ENCODE measurements around the gene WDR35.

Gene WDR35

DNA sequence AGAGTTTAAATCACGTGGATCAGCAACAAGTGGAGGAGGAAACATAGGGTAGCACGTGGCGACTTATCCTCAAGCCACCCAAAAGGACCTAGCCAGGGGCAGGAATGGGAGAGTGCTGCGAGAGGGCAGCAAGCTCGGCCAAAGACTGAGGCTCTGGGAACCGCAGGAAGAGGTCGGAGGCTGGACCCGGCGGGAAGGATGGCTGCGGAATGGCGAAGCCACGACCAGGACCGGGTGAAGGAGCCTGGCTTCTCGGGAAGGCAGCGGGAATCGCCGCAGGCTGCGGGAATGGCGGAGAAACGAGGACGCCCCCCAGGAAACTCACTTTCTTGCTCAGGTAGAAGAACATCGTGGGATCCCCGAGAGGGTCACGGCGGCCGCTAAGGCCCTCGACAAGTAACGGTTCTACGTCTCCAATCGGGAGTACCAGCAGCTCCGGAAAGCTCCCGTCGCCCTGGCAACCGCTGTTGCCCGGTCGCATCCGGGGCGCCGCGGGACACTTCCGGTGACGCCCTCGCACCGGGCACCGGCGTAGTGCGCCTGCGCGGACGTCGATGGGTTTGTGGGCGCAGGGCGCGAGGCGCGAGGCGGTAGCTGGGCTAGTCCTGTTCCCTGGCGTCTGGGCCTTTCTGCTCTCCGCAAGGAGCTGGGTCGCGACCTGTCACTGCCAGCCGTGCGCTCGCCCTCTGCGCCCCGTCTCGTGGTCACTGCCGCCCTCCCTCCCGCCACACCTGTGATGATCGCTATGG is at the start of gene WDR35:
Gene WDR35, minus strand, starts transcription at position 439 of the 749 bp plus-strand sequence. Its CDS starts 90 bp downstream, at position 349.
- ATAC-seq: peak; percentile 96
- TF ChIP-seq GLIS3 (CRISPR knock-in tag; IDR thresholded peaks at IDR 0.05) (peak; percentile 78; the same call in 1 of the 2 replicates), CSDC2 (CRISPR knock-in tag; IDR thresholded peaks at IDR 0.05) (0 out of 2 replicates have a peak, but pooled peaks have one; percentile 66), ZNF70 (CRISPR knock-in tag; IDR thresholded peaks at IDR 0.05) (no peak)

DNA sequence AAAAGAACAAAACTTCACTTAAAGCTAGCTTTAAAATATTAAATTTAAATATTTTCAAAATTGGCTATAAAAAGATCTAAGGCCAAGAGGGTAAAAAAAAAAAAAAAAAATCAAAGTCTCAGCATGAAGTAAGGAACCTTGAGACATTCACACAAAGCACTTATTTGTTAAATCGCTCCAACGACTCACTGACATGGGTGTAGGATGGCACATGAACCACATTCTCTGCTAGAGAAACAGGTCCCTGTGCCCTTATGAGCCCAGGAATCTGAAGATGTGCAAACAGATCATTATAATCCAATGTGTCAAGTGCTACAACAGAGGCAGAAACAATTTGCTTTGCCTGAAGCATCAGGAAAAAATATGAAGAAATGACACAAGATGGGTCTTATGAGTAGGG is 47.8 kb upstream of the WDR35 start:
- no peak for ATAC-seq
- TF ChIP-seq PPARA (CRISPR knock-in tag; IDR thresholded peaks at IDR 0.05; ENCODE audit: borderline replicate concordance): no peak

DNA sequence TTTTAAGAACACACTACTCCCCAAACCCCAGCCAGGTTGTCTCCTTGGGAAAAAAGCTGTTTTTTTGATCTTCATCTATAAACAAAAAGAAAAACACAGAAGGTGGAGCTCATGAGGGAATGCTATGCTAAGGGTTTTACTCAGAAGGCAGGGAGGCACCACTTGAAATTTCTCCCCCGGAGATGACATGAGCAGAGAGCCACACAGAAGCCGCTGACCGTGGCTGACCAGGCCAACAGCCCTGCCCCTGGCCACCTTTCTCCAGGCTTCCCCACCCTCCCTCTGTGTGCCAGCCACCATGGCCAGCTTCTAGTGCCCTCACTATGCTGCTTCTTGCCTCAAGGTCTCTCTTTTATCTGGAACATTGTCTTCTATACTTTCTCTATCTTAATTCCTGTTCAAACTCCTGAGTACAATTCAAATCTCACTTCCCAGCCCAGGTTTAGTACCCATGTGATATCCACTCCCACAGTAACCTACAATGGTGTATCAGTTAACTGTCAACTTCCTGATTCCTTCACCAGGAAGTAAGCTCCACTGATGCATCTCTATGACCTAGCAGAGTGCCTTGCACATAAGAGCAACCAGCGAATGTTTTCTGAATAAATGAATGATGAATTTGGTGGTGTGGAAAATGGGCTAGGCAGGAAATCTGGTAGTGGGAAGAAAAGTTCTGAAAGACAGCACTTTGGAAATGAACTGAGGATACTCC is 46.2 kb upstream of the WDR35 start:
- ATAC-seq: no peak
- no peak for TF ChIP-seq RARB (CRISPR knock-in tag; IDR thresholded peaks at IDR 0.05)
- TF ChIP-seq CSDC2 (CRISPR knock-in tag; IDR thresholded peaks at IDR 0.05): no peak
- no peak for TF ChIP-seq OSR1 (CRISPR knock-in tag; IDR thresholded peaks at IDR 0.05)
- TF ChIP-seq, protein P1, sequence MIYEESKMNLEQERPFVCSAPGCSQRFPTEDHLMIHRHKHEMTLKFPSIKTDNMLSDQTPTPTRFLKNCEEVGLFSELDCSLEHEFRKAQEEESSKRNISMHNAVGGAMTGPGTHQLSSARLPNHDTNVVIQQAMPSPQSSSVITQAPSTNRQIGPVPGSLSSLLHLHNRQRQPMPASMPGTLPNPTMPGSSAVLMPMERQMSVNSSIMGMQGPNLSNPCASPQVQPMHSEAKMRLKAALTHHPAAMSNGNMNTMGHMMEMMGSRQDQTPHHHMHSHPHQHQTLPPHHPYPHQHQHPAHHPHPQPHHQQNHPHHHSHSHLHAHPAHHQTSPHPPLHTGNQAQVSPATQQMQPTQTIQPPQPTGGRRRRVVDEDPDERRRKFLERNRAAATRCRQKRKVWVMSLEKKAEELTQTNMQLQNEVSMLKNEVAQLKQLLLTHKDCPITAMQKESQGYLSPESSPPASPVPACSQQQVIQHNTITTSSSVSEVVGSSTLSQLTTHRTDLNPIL (CRISPR knock-in tag; IDR thresholded peaks at IDR 0.05; ENCODE audit: low read depth): no peak
- TF ChIP-seq ARNTL (CRISPR knock-in tag; IDR thresholded peaks at IDR 0.05; ENCODE audit: borderline replicate concordance, low read depth): no peak
- no peak for TF ChIP-seq ZNF565 (CRISPR knock-in tag; conservative IDR thresholded peaks at IDR 0.05; ENCODE audit: low read depth)
- TF ChIP-seq, protein P2, sequence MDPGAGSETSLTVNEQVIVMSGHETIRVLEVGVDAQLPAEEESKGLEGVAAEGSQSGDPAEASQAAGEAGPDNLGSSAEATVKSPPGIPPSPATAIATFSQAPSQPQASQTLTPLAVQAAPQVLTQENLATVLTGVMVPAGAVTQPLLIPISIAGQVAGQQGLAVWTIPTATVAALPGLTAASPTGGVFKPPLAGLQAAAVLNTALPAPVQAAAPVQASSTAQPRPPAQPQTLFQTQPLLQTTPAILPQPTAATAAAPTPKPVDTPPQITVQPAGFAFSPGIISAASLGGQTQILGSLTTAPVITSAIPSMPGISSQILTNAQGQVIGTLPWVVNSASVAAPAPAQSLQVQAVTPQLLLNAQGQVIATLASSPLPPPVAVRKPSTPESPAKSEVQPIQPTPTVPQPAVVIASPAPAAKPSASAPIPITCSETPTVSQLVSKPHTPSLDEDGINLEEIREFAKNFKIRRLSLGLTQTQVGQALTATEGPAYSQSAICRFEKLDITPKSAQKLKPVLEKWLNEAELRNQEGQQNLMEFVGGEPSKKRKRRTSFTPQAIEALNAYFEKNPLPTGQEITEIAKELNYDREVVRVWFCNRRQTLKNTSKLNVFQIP (CRISPR knock-in tag; IDR thresholded peaks at IDR 0.05; ENCODE audit: borderline replicate concordance, low read depth): no peak

- ATAC-seq: no peak
- TF ChIP-seq BACH2 (CRISPR knock-in tag; IDR thresholded peaks at IDR 0.05; ENCODE audit: borderline replicate concordance) (no peak), ZFP3 (CRISPR knock-in tag; IDR thresholded peaks at IDR 0.05) (no peak), ZNF70 (CRISPR knock-in tag; IDR thresholded peaks at IDR 0.05) (no peak), ZNF8 (CRISPR knock-in tag; IDR thresholded peaks at IDR 0.05) (no peak), RARB (CRISPR knock-in tag; IDR thresholded peaks at IDR 0.05) (no peak), OSR1 (CRISPR knock-in tag; IDR thresholded peaks at IDR 0.05) (no peak), GLIS3 (CRISPR knock-in tag; IDR thresholded peaks at IDR 0.05) (no peak), TCF4 (CRISPR knock-in tag; IDR thresholded peaks at IDR 0.05; ENCODE audit: borderline replicate concordance) (no peak)
- TF ChIP-seq, protein P3, sequence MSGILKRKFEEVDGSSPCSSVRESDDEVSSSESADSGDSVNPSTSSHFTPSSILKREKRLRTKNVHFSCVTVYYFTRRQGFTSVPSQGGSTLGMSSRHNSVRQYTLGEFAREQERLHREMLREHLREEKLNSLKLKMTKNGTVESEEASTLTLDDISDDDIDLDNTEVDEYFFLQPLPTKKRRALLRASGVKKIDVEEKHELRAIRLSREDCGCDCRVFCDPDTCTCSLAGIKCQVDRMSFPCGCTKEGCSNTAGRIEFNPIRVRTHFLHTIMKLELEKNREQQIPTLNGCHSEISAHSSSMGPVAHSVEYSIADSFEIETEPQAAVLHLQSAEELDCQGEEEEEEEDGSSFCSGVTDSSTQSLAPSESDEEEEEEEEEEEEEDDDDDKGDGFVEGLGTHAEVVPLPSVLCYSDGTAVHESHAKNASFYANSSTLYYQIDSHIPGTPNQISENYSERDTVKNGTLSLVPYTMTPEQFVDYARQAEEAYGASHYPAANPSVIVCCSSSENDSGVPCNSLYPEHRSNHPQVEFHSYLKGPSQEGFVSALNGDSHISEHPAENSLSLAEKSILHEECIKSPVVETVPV (CRISPR knock-in tag; IDR thresholded peaks at IDR 0.05): no peak
- TF ChIP-seq, protein P2 (CRISPR knock-in tag; IDR thresholded peaks at IDR 0.05; ENCODE audit: borderline replicate concordance, low read depth): no peak
Measured at GRCh38 chr2:20034821-20035220, 44.9 kb upstream of the WDR35 start.

- no peak; the same call in 2 of the 3 replicates for ATAC-seq
- TF ChIP-seq TSHZ2 (CRISPR knock-in tag; IDR thresholded peaks at IDR 0.05) (peak; percentile 48), GLIS3 (CRISPR knock-in tag; IDR thresholded peaks at IDR 0.05) (no peak), OSR1 (CRISPR knock-in tag; IDR thresholded peaks at IDR 0.05) (no peak), BACH2 (CRISPR knock-in tag; IDR thresholded peaks at IDR 0.05; ENCODE audit: borderline replicate concordance) (no peak), ISL1 (CRISPR knock-in tag; IDR thresholded peaks at IDR 0.05) (peak; percentile 69), SNAI2 (CRISPR knock-in tag; IDR thresholded peaks at IDR 0.05) (0 out of 2 replicates have a peak, but pooled peaks have one; percentile 24)
Measured at GRCh38 chr2:20034218-20034617, 44.3 kb upstream of the WDR35 start.
